A549 (cell line): ENCODE measurements around the gene FGF23.

Experiments
- EP300 ChIP-seq, 2 experiments: fragments of >200 bp; sonication (Bioruptor Twin); formaldehyde crosslinking; IDR thresholded peaks; 2 replicates in 1 of 2; 3 replicates in 1 of 2; pipeline ENCODE4 v1.6.1; 2016 to 2017
- HDAC2 ChIP-seq: fragments of 200-600 bp; sonication (generic); IDR thresholded peaks from 2 replicates; pipeline ENCODE4 v1.6.1; 2016
- NR3C1 ChIP-seq: fragments of >200 bp; sonication (Bioruptor Twin); formaldehyde crosslinking; IDR thresholded peaks from 3 replicates; pipeline ENCODE4 v1.6.1; 2017
- POLR2A ChIP-seq: IDR thresholded peaks from 2 replicates; pipeline ENCODE4 v1.6.1; 2012; ENCODE audit warnings: mild to moderate bottlenecking, low read length
- POLR2AphosphoS2 ChIP-seq: conservative IDR thresholded peaks from 2 replicates; pipeline ENCODE4 v1.6.1; 2012; ENCODE audit warnings: low read length, improper control_type of control experiment, inconsistent platforms
- RCOR1 ChIP-seq: fragments of 150-350 bp; IDR thresholded peaks from 2 replicates; pipeline ENCODE4 v1.6.1; 2014; ENCODE audit warnings: antibody characterized with exemption, low read length, low read depth
- SMC3 ChIP-seq: fragments of >200 bp; sonication (Bioruptor Twin); formaldehyde crosslinking; IDR thresholded peaks from 3 replicates; pipeline ENCODE4 v1.6.1; 2018; ENCODE audit warnings: inconsistent platforms
- TF ChIP-seq, protein P1 (sequence below): fragments of 200-600 bp; sonication (generic); IDR thresholded peaks from 2 replicates; pipeline ENCODE4 v1.6.1; 2016; ENCODE audit warnings: antibody characterized with exemption, mild to moderate bottlenecking, moderate library complexity
- TF ChIP-seq, protein P2 (sequence below): fragments of >200 bp; sonication (Bioruptor Twin); formaldehyde crosslinking; IDR thresholded peaks from 3 replicates; pipeline ENCODE4 v1.5.1; 2016
- TF ChIP-seq, protein P3 (sequence below): fragments of 150-350 bp; IDR thresholded peaks from 2 replicates; pipeline ENCODE4 v1.6.1; 2014; ENCODE audit warnings: low read depth, mild to moderate bottlenecking, low read length

DNA sequence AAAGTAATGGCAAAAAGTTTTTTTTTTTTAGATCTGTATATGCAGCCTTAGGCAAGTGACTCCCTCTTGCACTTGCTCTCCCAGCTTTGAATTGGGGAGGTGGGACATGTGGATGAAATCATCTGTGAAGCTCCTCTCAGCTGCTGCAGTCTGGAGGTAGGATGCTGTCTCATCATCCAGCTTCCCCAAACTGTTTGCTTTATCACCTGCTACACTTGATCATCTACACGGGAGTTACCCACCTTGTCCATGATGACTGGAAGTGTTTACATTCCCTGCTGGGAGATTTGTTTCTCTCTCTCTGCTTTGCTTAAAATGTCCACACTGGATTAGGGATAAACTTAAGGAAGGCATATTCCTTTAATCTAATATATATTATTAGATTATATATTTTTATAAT, 8.5 kb upstream of the FGF23 start:
- TF ChIP-seq POLR2A (no peak), SMC3 (no peak), NR3C1 (no peak), EP300 (IDR thresholded peaks at IDR 0.05) (no peak), HDAC2 (no peak), POLR2AphosphoS2 (no peak), RCOR1 (no peak)
- TF ChIP-seq, protein P1, sequence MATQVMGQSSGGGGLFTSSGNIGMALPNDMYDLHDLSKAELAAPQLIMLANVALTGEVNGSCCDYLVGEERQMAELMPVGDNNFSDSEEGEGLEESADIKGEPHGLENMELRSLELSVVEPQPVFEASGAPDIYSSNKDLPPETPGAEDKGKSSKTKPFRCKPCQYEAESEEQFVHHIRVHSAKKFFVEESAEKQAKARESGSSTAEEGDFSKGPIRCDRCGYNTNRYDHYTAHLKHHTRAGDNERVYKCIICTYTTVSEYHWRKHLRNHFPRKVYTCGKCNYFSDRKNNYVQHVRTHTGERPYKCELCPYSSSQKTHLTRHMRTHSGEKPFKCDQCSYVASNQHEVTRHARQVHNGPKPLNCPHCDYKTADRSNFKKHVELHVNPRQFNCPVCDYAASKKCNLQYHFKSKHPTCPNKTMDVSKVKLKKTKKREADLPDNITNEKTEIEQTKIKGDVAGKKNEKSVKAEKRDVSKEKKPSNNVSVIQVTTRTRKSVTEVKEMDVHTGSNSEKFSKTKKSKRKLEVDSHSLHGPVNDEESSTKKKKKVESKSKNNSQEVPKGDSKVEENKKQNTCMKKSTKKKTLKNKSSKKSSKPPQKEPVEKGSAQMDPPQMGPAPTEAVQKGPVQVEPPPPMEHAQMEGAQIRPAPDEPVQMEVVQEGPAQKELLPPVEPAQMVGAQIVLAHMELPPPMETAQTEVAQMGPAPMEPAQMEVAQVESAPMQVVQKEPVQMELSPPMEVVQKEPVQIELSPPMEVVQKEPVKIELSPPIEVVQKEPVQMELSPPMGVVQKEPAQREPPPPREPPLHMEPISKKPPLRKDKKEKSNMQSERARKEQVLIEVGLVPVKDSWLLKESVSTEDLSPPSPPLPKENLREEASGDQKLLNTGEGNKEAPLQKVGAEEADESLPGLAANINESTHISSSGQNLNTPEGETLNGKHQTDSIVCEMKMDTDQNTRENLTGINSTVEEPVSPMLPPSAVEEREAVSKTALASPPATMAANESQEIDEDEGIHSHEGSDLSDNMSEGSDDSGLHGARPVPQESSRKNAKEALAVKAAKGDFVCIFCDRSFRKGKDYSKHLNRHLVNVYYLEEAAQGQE = no peak
- TF ChIP-seq, protein P2, sequence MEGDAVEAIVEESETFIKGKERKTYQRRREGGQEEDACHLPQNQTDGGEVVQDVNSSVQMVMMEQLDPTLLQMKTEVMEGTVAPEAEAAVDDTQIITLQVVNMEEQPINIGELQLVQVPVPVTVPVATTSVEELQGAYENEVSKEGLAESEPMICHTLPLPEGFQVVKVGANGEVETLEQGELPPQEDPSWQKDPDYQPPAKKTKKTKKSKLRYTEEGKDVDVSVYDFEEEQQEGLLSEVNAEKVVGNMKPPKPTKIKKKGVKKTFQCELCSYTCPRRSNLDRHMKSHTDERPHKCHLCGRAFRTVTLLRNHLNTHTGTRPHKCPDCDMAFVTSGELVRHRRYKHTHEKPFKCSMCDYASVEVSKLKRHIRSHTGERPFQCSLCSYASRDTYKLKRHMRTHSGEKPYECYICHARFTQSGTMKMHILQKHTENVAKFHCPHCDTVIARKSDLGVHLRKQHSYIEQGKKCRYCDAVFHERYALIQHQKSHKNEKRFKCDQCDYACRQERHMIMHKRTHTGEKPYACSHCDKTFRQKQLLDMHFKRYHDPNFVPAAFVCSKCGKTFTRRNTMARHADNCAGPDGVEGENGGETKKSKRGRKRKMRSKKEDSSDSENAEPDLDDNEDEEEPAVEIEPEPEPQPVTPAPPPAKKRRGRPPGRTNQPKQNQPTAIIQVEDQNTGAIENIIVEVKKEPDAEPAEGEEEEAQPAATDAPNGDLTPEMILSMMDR = no peak
- TF ChIP-seq, protein P3, sequence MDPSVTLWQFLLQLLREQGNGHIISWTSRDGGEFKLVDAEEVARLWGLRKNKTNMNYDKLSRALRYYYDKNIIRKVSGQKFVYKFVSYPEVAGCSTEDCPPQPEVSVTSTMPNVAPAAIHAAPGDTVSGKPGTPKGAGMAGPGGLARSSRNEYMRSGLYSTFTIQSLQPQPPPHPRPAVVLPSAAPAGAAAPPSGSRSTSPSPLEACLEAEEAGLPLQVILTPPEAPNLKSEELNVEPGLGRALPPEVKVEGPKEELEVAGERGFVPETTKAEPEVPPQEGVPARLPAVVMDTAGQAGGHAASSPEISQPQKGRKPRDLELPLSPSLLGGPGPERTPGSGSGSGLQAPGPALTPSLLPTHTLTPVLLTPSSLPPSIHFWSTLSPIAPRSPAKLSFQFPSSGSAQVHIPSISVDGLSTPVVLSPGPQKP = no peak
